Non-pigmented ciliary epithelial cell (primary cell): ENCODE measurements around the gene PLP1.

ENCODE experiments used
- DNase-seq: peaks from one replicate; pipeline ENCODE4 v3.0.0-alpha.2; 2010; ENCODE audit warnings: low read depth

The PLP1 gene

GRCh38 chrX:103830848-103831247 is 54.2 kb downstream of the PLP1 start:
- no peak for DNase-seq

- DNase-seq, result no peak
Measured at GRCh38 chrX:103831342-103831802, 54.7 kb downstream of the PLP1 start.

- DNase-seq, result no peak
Measured at GRCh38 chrX:103831803-103832544, 55.3 kb downstream of the PLP1 start, which contains the start of gene RAB9B. RAB9B (minus strand) TSS chrX:103832257; CDS start chrX:103825784, 6,473 bp downstream.

GRCh38 chrX:103839404-103839803 is 62.8 kb downstream of the PLP1 start:
- DNase-seq, result no peak
